Stimulated activated CD8-positive, alpha-beta memory T cell treated with anti-CD3 and anti-CD28 coated beads, Interleukin-7, amount 100 ng/mL, for 24 hours (primary cell): Measurements from ENCODE around the gene RD3L.

ENCODE experiments used
- DNase-seq: peaks from one replicate; pipeline ENCODE4 v3.0.0-alpha.2; 2020; ENCODE audit warnings: low read depth

RD3L gene

GRCh38 chr14:103896578-103896977, 45.8 kb downstream of the RD3L start:
- DNase-seq = no peak

DNA sequence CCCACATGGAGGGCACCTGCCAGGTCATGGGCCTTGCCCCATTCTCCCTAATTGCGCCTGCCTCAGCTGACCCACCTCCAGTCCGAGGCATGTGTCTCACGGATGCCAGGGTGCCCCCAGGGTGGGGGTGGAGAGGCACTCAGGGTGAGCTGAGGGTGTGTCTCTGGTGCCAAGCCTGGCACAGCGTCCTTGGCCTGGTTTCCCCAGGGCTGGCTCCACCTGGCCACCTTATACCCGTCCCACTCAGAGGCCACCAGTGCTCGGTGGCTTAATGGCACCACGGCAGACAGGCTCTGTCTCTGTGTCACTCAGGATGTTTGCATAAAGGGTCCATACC, 47.6 kb downstream of the RD3L start:
- DNase-seq = no peak

DNA sequence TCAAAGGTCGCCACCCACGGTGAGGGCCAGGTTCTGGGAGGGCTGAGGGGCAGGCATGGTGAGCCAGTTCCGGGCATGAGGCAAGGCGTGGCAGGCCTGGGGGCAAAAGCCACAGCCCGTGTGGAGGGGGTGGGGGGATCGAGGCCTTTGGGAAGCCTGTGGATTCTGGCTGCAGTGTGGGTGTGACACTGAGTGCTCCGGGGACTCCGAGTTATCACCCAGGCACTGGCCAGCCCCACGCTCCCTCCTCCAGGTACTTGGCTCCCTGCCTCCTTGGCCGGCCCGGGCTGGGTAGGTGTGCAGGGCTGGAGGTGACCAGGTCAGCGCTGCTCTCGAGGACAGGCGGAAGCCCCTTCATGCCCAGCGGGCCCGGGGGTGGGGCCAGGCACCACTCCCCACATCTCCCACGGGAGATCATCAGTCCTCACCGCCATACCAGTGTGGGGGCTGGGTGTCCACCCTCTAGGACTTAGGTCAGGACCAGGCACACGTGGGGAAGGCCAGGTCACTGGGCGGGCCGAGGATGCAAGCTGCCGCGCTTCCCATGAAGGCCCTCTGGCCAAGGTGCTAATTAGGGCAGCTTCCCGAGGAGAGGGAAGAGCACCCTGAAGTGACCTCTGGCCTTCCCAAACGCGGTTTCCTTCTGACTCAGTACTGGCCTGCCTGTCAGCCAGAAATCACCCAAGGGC, 48.2 kb downstream of the RD3L start:
- no peak for DNase-seq

- no peak for DNase-seq
Observed at GRCh38 chr14:103892247-103892646, 50.1 kb downstream of the RD3L start.

DNA sequence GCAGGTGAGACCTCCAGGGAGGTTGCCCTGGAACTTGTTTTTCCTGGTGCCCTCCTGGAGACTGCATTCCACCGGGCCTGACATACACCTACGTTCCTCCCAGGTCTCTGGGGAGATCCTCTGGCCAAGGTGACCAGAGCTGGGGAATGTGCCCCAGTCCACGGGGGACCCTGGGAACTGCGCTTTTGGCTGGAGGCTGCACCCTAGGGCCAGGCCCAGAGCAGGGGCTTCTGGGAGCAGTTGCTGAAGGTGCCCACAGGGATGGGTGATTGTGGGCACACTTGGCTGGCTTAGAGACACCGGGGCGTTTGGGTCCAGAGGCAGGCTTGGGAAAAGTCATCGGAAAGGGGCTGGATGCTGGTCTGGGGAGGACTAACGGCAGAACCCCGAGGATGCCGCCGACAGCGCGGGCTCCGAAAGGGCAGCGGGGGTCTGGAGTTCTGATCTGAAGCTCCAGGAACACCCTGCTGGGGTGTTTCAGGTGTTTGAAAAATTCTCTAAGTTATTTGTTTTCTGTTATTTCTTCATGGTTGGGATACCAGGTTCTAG, 50.6 kb downstream of the RD3L start:
- DNase-seq = no peak

GRCh38 chr14:103890821-103891666, 51.3 kb downstream of the RD3L start:
- DNase-seq = no peak
